Activated CD4-positive, alpha-beta T cell treated with anti-CD3 and anti-CD28 coated beads, Interleukin-2, amount 50 U/mL, for 16 hours (primary cell): ENCODE results near the gene STXBP4.

ENCODE experiments used
- DNase-seq: peaks from one replicate; pipeline ENCODE4 v3.0.0-alpha.2; 2020

Gene STXBP4

GRCh38 chr17:55177159-55177854 lies 208.7 kb downstream of the STXBP4 start:
- DNase-seq, result no peak

DNA sequence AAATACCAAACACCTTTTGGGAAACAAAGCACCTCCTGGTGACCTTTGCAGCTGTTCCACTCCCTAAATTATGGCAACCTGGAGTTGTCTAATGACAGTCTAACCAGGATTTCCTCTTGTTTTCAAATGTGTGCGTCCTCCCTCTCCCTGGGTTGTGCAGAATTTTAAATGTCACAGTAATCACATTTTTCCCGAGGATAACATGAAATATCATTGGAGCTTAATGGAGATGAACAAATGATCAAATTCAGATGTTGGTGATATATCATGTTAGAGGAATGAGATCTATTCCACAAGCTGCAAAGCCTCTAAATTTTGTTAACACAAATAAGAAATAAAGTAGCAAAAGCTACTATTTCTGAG lies 209.3 kb downstream of the STXBP4 start:
- DNase-seq, result no peak

GRCh38 chr17:55186937-55187770 lies 218.6 kb downstream of the STXBP4 start:
- no peak for DNase-seq

DNA sequence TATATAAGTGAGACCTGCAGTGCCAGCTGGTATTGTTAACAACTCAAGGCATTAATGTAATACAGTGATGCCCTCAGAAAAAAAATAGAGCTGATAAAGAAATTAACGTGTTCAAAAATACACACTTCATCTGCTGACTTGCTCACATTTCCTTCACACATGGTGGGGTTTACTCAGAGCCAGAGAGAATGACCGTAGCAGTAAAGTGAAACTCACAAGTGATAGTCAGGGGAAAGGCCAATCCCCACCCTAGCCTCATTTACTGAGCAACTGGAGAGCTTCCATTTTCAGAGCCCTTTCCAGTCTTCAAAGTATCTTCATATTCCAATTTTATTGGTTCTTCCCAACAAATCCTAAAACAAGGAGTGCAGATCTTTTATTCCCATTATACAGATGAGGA lies 222.2 kb downstream of the STXBP4 start:
- no peak for DNase-seq

DNA sequence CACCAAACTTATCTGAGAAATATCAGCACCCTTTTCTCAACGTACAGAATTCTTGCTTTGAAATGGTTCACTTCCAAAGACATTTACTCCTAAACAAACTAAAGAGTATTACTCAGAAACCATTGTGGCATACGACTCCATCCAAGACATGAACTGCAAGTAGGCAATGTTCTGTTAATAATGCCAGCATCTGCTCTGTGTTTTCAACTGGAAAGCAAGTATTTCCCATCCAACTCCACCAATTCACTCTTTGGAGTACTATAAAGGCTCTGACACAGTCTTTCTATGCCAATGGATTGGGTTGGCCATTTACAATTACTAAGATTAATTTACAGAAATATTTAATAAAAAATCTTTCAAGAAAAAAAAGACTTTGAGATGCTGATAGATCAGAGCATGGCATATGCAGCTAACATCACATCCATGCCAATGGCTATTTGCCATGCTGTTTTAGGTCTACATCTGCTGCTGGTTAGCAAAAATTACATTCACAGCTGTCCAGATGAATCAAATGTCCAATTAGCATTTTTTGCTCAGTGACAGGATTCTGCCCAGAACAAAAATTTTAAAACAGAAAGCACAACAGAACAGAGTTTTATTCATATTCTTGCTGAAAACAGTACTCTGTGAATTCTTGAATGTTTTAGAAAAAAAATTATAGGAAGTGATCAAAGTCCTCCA lies 230.3 kb downstream of the STXBP4 start:
- no peak for DNase-seq

DNA sequence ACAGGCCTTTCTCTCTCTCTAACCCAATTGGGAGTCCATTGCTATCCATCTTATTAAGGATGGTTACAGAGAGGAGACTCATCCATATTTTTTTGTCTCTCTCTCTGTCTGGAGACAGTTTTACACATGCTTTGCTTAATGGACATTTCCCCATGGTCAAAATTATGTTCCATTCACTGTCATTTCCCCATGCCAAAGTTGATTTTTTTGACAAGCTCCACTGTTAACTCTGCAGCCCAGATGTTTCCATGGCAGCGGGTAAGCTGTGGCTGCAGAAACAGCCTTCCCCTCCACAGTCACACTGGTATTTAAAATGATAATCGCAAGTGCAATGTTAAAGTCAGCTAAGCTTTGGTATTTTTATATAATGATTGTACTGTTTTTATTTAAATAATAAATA lies 232.3 kb downstream of the STXBP4 start:
- no peak for DNase-seq

DNA sequence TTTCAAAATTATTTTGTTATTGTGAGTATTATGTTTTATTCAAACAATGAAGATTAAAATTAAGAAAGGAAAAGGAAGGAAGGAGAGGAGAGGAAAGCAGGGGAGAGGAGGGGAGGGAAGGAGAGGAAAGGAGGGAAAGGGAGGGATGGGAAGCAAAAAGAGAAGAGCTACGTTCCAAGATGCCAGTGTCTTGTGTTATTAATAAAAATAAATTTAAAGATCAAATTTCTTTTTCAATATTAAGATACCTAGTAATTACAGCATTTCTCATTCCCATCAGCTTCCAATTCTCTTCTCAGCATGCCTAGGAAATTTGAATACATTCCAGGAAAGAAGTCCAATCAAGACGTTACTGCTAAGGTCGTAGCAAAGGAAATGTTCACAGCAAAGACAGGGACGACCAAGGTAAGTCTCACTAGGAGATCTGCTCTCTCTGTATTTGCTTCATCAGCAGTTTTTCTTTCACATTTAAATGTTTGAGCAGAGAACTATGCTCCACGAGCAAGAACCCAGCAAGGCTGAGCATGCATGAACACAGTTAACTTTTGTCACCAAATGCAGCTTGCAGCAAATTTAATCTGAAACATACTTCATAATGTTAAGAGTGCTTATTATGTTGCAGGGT lies 232.9 kb downstream of the STXBP4 start:
- DNase-seq, result no peak

- no peak for DNase-seq
Measured at GRCh38 chr17:55202896-55203295, 234.3 kb downstream of the STXBP4 start.

GRCh38 chr17:55208078-55208812 lies 239.7 kb downstream of the STXBP4 start:
- no peak for DNase-seq

DNA sequence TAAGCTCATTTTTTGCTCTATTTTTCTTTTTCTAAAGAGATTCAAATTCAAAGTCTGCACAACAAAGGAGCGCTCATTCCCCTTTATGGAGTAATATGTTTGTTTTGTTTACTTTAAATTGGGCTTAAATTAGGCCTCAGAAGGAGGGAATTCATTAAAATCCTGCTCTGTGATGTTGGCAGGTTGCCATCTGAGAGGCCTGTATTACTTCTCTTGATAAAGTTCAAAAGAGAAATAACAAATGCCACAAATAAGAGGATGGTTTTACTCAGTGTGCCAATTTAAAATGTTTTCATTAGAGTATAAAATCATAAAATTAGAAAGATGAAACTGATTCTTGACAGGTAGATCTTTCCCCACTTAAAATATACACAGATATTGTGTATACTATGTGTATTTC lies 241.7 kb downstream of the STXBP4 start:
- DNase-seq, result no peak

- no peak for DNase-seq
Measured at GRCh38 chr17:55212880-55213279, 244.3 kb downstream of the STXBP4 start.

GRCh38 chr17:55215711-55216110 lies 247.1 kb downstream of the STXBP4 start:
- no peak for DNase-seq

DNA sequence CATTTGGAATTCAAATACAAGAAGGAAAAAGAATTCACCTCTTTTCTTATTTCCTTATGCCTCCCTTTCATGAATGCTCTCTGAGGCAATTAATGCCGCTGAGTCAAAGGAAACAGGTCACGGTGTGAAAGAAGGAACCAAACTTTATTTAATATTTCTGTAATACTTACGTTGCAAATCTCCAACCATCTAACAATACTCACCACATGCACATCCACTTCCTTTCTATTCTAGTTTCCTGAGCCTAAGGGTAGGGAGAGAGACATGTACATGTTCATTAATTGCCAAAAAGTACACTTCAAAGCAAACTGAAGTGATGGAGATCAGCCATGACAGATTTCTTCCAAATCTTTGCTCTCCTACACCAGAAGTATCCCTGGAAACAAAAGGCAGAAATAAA lies 248.3 kb downstream of the STXBP4 start:
- no peak for DNase-seq

DNA sequence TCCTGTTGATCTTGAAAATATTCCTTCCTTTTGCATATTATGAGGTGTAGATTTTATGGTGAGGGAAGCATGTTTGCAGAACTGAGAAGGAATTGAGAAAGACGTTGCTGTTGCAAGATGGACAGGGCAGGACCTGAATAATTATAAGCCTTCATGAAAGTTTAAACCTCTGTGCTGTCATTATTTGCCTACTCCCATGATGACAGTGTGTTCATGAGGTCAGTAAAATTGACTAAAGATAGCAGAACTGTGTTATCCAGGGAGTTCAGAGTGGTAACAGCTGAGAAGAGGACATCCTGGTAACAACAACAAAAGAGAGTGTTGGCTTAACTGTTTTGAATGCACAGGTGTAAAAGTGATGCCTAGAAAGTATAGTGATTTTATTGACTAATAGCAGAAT lies 250.9 kb downstream of the STXBP4 start:
- no peak for DNase-seq

- DNase-seq, result no peak
Measured at GRCh38 chr17:55219934-55220333, 251.4 kb downstream of the STXBP4 start.
